ENCODE measurements around the gene BTBD7. TPM values are rescaled to one million over a fixed set of nuclear protein-coding genes. Genes with fewer than 3 reads are reported as not detected.

Gene BTBD7
- total and polyA plus RNA-seq, 2 donors (not counting 3 experiments of a cell fraction or from before 2014, with no cell fraction given), result 20.9 to 50.2 TPM

GRCh38 chr14:93206793-93207467, 125.9 kb downstream of the BTBD7 start, which contains the start of the genes GON7 and UBR7:
TSS of gene GON7 (minus strand) at chr14:93207065. CDS start at chr14:93207037, 28 bp downstream.
TSS of gene UBR7 (plus strand) at chr14:93207256. CDS start at chr14:93207292, 36 bp downstream.
- Histone ChIP-seq H3K9me1 (replicated peaks; ENCODE audit: control insufficient read depth, extremely low read depth, insufficient read depth, low read length) (no peaks in the 10 kb centered on the region), H3K4me3 (replicated peaks in 1 of 3; ENCODE audit: insufficient read depth in 1 of 3, low read depth in 1 of 3, low read length in 3 of 3) (peak within 1 kb of the TSS; percentile 77 to 88 (median 77)), H3K4me2 (ENCODE audit: insufficient read depth, low read length) (peak within 1 kb of the TSS; percentile 91), H3K9ac (replicated peaks; ENCODE audit: extremely low read depth, insufficient read depth, low read length) (peak within 1 kb of the TSS; percentile 85), H3K27me3 (ENCODE audit: control insufficient read depth in 2 of 2, insufficient read depth in 2 of 2, low read length in 2 of 2) (no peaks in the 10 kb centered on the region), H3K9me3 (replicated peaks; ENCODE audit: control insufficient read depth, insufficient read depth, low read length) (no peaks in the 10 kb centered on the region), H3K4me1 (ENCODE audit: control insufficient read depth, extremely low read depth, insufficient read depth, low read length) (peaks cover 12% of the 10 kb centered on the region), H3K36me3 (ENCODE audit: control insufficient read depth in 2 of 2, extremely low read depth in 1 of 2, insufficient read depth in 2 of 2, low read length in 2 of 2) (no peaks in the 10 kb centered on the region), H4K20me1 (replicated peaks; ENCODE audit: control insufficient read depth, extremely low read depth, insufficient read depth, low read length) (no peaks in the 10 kb centered on the region), H3K79me2 (ENCODE audit: control insufficient read depth, insufficient read depth, low read length) (peaks cover 38% of the 10 kb centered on the region), H3K27ac (ENCODE audit: insufficient read depth, low read depth, low read length) (peak within 1 kb of the TSS; percentile 79), H2AFZ (ENCODE audit: low read depth, low read length) (peak within 1 kb of the TSS; percentile 83)
- intact Hi-C loops (cut with micrococcal nuclease) (loop anchor here (1.0 kb wide), 5 partner anchors 22 to 819 kb away; partner anchors contain the start of genes BTBD7, LYSET and OTUB2), dilution Hi-C loops (cut with MboI; ENCODE audit: extremely low pct_ligation_motif_present, low sequenced_read_pairs) (no loop called here)
- ChIA-PET CTCF (interaction anchor here (0.8 to 2.6 kb wide), 23 partner anchors 9 to 793 kb away, joined by 3 to 33 read pairs (median 5); partner anchors contain the start of genes ITPK1, LYSET and MOAP1), POLR2A (interaction anchor here (1.0 to 1.6 kb wide), 4 partner anchors 10 to 125 kb away, joined by 3 to 8 read pairs (median 6); partner anchors contain the start of genes LYSET and MOAP1)
- TF ChIP-seq EZH2 (IDR thresholded peaks at IDR 0.05; ENCODE audit: borderline replicate concordance, low read depth, low read length, severe bottlenecking), result no peak
- TF ChIP-seq MAX (IDR thresholded peaks at IDR 0.05; ENCODE audit: insufficient read depth, insufficient read length), result no peak
- no peak for TF ChIP-seq JUN (IDR thresholded peaks at IDR 0.05; ENCODE audit: borderline replicate concordance, insufficient read depth, insufficient read length, low read depth)
- no peak for TF ChIP-seq FOS (IDR thresholded peaks at IDR 0.05; ENCODE audit: borderline replicate concordance, insufficient read depth, low read length)
- no peak for TF ChIP-seq GATA2 (IDR thresholded peaks at IDR 0.05; ENCODE audit: insufficient read depth, insufficient read length, low read depth, low read length)
- TF ChIP-seq MYC (IDR thresholded peaks at IDR 0.05; ENCODE audit: low read depth, low read length), result no peak
- peak; percentile 81 for TF ChIP-seq POLR2AphosphoS5 (IDR thresholded peaks at IDR 0.05; ENCODE audit: insufficient read depth, low read depth, low read length)
- TF ChIP-seq CTCF (IDR thresholded peaks at IDR 0.05; ENCODE audit: extremely low read depth in 1 of 2, insufficient read depth in 1 of 2, low read depth in 1 of 2, low read length in 2 of 2), result peak in 1 of 2 donors; percentile 12
- peak; percentile 76 for TF ChIP-seq POLR2A (IDR thresholded peaks at IDR 0.05; ENCODE audit: low read depth, low read length)
- FAIRE-seq (peak; percentile 89), DNase-seq (ENCODE audit: low read depth, low spot score) (peak; percentile 97)
- BruUV-seq (replicated peaks), result TSS peak; percentile 46

Data from endothelial cell of umbilical vein (primary cell).